Body of pancreas (tissue), 4 donors: Measurements from ENCODE around the gene KNCN.

Experiments
- POLR2A ChIP-seq, 3 donors: fragments of 450-650 bp; IDR thresholded peaks; one replicate each; pipeline ENCODE4 v1.6.1; 2016; ENCODE audit warnings: antibody characterized with exemption in 3 of 3, mild to moderate bottlenecking in 2 of 3
- TF ChIP-seq, protein P1 (sequence below), 7 experiments: fragments of 450-650 bp in 4 of 7; fragments of 200-600 bp in 3 of 7; sonication (generic) in 3 of 7; IDR thresholded peaks; one replicate each; pipeline ENCODE4 v1.5.1; 2016 to 2019; ENCODE audit warnings: antibody characterized with exemption in 7 of 7

DNA sequence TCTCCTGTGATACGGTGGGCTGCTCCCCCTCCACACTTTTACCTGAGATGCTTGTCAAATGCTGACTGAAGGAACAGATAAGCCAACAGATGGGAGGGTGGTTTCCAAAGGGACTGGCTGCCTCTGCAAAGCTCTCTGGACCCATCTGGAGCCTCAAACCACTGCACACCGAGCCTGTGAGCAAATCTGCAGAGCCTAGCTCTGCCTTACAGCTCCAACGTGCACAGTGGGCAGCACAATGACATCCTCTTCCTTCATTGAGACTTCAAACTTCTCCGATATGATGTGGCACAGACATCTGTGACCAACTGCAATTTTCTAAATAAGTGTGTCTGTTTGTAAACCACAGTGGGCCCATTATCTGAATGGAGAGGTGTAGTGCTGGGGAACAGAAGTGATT, 26.2 kb upstream of the KNCN start:
- TF ChIP-seq POLR2A (IDR thresholded peaks at IDR 0.05), result no peak
- TF ChIP-seq, protein P1, sequence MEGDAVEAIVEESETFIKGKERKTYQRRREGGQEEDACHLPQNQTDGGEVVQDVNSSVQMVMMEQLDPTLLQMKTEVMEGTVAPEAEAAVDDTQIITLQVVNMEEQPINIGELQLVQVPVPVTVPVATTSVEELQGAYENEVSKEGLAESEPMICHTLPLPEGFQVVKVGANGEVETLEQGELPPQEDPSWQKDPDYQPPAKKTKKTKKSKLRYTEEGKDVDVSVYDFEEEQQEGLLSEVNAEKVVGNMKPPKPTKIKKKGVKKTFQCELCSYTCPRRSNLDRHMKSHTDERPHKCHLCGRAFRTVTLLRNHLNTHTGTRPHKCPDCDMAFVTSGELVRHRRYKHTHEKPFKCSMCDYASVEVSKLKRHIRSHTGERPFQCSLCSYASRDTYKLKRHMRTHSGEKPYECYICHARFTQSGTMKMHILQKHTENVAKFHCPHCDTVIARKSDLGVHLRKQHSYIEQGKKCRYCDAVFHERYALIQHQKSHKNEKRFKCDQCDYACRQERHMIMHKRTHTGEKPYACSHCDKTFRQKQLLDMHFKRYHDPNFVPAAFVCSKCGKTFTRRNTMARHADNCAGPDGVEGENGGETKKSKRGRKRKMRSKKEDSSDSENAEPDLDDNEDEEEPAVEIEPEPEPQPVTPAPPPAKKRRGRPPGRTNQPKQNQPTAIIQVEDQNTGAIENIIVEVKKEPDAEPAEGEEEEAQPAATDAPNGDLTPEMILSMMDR (IDR thresholded peaks at IDR 0.05), result no peak
